HG03571 (cell line): ENCODE results near the gene TMEM9B.
A peak's percentile ranks its signal among the peaks of the same experiment; 100 is the strongest.

Experiments
- ATAC-seq: cut with Tn5 transposase; IDR thresholded peaks from one replicate; pipeline ENCODE4 v1.9.1; 2021; ENCODE audit not compliant: unreplicated experiment

TMEM9B gene

DNA sequence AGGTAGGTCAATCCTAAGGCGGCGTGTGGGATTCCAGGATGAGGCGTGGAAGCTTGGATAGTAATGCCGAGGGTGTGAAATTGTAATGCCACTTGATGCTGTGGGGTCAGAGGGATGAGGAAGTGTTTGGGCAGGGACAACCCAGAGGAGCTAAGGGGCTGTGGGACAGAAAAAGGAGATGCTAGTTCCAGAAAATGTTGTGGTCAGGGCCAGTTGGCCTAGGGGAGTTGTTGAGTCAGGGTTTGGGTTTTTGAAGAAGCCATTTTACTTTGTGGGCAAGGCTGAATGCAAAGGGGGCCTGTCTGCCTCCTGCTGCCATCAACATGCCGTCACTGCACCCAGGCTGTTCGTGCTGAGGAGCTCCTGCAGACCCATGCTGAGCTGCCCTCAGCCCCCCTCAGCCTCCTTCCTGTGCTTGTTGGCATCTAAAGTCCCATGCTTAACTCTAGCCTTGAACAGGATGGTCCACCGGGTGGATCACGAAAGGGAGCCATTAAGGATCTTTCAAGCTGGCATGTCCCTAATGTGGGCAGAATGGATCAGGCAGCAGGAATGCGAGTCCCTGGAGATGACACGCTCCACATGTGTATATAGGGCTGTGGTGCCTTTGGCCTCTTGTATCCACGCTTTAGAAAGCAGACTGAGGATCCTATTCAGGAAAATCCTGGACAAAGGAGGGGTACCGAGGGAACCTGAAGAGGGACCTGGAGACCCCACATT is 33.6 kb downstream of the TMEM9B start:
- ATAC-seq = no peak

DNA sequence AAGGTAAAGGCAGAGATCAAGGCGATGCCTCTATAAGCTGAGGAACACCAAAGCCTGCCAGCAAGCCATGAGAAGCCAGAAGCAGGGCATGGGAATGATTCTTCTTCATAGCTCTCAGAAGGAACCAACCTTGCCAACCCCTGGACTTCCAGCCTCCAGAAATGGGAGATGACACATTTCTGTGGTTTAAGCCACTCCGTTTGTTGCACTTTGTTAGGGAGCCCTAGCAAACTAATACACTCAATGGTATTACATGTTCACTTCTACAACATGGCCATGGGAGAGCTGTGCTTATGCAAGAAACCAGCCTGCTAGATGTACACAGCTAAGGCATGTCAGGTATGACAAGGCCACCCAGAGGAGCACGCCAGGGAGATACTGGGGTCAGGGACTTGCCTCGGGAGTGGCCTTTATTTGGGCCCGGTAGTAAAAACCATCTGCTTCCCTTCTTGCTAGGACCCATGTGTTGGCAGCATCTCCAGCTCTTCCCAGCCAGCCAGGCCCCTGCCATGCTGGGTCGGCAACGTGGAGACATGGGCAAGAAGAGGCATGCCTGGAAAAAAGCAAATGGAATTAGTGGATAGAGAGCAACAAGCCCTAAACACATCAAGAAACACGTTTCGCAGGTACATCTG is 35.1 kb downstream of the TMEM9B start:
- no peak for ATAC-seq

DNA sequence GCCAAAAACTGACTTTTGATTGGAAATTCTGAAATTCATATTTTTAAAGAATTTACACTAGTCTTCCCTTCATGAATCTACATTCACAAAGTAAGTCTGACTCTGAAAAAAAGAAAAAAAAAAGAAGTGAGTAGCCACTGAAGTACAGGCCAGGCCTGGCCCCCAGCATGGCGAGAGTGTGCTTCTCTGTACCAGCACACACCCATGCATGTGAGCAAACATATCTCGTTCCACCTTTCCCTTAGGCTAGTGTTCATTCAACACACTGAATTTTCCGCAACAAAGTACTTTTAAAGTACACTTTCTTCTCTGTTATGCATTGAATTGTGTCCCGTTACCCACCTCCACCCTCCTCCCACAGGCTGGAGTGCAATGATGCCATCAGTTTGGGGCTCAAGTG is 36.0 kb downstream of the TMEM9B start:
- no peak for ATAC-seq

DNA sequence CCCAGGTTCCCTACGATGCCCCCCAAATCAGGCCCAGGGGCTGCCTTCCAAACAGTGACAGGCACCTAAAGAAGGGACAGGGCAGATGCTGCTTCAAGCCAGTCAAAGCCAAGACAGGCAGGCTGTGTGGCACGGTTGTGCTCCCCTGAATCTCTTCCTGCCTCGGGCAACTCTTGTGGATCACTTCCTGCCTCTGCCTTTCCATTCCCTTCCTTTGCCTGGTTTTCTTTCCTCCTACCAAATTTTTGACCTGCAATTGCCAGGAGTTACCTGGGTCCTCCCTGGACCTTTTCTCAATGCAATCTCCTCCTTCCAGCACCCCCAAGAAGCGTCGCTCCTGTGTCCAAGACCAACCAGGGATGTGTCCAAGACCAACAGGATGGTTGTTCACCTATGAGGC is 37.0 kb downstream of the TMEM9B start:
- ATAC-seq = no peak

DNA sequence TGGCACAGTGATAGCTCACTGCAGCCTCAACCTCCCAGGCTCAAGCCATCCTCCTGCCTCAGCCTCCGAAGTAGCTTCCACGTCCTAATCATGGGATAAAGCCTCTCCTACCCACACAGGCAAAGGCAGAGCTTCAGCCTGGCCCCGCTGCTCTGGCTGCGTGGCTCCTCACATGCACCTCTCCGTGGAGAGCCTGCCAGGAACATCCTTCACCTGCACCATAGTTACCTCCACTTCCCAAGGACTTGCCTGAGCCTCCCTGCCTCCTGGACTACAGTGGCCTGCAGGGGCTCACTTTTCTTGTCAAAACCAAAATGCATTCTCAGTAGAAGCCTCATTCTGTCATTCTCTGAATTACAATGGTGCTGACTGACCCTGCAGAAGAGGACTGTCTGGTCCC is 38.0 kb downstream of the TMEM9B start:
- no peak for ATAC-seq

DNA sequence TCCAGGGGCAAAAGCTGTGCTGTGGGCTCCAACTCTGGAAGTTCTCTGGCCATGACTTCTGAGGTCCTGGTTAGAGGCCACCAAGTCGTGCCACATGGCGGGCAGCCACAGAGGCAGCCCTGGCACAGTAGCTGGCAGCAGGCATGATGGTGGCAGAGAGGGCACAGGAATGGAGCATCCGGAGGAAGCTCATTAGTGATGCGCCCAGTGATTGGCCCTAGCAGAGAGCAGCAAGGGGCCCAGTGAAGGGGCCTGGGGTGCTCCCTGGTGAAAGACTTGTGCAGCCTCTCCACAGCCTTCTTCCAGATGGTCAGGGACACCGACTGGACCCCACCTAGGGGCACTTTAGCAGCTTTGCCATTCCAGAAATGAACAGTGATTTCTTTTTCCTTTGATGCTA is 38.5 kb downstream of the TMEM9B start:
- ATAC-seq = no peak

DNA sequence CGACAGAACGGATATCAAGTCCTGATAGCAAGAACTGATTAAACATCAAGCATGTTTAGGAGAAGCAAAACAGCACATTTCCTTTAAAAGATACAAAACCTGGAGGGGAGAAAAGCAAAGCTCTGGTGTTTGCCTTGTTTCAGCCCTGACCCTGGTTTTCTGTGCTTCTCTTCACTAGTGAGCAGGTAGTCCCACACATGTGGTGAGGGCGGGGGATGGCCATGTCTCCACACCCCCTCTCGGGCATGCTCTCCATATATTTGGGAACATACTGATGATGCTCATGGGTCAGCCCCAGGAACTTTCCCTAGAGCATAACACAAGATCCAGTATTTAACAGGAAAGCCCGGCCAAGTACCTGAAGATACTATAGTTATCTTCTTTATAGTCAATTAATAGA is 41.6 kb downstream of the TMEM9B start:
- ATAC-seq = no peak

DNA sequence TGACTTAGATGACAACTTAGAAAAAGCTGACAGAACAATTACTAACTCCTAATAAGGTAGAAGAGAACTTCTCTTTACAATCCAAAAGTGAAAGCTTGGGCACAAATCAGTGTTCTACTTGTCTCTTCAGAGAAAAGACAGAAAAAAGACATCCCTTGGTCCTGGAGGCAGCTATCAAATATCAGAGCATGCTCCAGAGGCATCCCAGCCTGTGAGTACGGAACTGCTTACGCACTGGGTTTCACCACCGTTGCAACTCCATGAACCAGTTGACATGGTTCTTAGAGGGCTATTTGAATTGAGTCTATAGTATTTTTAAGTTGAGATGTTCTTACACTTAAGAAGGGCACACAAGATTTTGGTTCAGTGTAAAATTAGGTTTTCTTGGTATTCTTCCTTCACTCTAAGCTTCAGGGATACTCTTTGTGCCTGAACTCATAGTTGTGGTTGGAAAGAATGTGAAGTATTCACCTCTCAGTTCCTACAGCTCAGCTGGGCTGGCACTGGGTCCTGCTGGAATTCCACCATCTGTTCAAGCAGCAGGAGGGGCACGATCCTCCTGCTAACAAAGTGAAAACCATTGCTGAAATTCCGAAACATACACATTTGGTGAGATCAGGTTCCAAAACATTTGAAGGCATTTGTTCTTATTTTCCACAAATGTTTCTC is 47.0 kb downstream of the TMEM9B start:
- ATAC-seq = no peak

DNA sequence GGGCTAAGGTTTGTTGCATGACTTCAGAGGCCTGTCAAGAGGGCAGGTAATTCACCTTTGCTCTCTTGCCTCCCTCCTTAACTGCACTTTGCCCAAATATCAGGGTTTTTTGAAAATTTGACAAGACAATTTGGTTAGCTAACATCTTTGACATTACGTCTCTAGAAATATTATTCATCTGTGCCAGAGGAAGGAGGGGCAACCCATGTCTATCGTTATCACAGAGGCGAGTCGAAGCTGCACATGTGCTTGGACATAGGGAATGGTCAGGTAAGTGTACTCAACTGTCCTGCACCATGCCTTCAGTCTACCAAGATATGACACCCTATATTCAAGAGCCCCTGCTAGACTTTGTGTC is 49.6 kb downstream of the TMEM9B start:
- no peak for ATAC-seq

DNA sequence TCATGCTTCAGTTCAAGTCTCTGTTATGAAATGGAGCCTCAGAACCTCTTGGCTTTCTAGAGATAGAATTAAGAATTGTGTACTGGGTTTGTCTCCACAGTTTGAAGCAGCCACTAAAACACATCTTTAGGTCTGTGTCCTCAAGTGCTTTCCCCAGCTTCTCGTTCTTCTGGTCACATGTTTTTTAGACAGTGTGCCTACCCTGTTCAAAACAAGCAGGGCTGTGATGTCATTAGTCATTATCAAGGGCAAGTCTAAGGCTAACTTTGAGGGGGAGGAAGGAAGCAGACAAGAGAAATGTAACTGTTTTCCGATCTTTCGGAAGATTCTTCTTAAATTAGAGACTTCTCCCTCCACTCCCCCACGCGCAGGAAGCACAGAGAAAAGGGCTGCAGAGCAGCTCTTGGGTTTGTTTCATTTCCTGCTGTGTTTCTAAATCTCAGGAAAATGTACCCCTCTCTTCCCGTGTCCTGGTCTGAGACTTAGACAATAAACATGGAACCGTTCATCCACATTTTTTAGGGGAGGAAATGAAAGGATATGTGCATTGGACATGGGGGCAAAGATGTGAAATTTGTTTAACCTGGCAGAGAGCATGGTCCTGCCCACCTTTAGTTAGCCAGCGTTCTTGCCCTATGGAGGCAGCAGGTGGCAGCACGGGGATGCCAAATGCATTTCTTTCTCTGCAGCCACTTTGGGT is 50.1 kb downstream of the TMEM9B start:
- ATAC-seq = no peak

DNA sequence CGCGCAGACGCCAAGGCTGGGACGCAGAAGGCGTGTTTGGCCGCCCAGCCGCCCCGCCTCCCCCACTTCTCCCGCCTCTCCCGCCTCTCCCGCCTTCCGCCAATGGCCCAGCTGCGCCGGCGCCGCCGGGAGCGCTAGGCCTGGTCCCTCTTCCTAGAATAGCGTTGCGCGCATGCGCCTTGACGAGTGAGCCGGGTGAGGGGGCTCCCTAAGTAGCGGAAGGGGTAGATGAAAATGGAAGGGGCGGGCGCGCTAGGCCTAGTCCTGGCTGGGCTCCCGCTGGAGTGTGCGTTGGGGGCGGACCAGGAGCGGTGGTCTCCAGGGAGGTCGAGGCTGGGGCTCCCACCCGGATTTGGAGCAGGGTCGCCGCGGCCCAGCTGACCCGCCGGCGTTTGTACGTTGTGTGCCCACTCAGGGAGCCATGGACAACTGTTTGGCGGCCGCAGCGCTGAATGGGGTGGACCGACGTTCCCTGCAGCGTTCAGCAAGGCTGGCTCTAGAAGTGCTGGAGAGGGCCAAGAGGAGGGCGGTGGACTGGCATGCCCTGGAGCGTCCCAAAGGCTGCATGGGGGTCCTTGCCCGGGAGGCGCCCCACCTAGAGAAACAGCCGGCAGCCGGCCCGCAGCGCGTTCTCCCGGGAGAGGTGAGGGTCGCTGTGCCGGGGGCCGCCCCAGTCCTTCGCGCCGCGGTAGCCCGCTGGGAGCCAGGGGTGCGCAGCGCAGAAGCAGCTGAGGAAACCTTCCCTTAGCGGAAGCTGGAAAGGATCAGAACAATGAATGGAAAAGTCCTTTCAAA is 53.0 kb downstream of the TMEM9B start, which contains the start of gene AKIP1:
AKIP1 (plus strand) TSS at position 161 of the 795 bp plus-strand sequence; CDS start at position 422, 261 bp downstream.
- peak; percentile 62 for ATAC-seq

DNA sequence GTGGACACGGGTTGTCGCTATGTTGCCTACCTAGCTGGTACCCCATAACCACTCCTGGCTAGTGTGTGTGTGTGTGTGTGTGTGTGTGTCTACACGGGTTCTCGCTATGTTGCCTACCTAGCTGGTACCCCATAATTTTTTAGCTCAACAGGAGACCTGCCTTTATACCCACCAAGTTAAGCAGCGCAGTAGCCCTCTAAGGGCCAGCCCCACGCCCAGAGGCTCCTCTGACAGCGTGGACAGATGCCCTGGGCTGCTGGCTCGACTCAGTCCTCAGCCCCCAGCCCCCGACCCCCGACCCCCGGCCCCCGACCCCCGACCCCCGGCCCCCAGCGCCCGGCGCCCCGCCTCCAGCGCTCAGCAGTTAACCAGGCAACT is 53.6 kb downstream of the TMEM9B start:
- ATAC-seq = no peak

DNA sequence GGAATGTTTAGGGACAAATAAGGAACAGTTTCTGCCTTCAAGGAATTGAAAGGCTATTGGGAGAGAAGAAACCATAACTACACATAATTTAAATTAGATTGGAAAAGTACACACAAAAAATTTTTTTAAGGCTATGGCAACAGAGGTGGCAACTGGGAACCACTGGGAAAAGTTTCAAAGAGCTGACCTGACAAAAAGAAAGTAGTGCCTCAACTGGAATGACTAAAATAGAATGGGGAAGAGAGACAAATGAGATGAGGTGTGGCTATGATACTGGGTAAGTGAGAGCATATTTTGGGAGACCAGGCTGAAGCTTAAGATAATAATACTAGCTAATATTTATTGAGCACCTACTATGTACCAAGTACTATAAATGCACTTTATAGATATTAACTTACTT is 56.1 kb downstream of the TMEM9B start:
- ATAC-seq = no peak

DNA sequence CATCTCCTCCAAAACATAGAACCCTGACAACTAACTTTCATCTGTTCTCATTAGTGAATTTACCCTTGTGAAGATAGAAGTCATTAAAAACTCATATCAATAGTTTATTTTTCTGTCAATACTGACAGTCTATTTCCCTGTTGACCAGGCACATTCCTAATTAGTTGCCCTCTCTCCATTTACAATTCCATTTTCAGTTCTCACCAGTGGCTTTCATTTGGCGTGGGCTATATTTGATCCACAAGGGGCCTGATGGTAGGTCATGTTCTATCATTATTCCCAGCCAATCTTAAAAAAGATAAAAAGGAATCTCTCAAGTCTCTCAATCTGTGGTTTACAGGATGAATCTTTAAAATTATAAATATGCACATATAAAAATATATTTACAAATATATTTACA is 57.1 kb downstream of the TMEM9B start:
- ATAC-seq = no peak

DNA sequence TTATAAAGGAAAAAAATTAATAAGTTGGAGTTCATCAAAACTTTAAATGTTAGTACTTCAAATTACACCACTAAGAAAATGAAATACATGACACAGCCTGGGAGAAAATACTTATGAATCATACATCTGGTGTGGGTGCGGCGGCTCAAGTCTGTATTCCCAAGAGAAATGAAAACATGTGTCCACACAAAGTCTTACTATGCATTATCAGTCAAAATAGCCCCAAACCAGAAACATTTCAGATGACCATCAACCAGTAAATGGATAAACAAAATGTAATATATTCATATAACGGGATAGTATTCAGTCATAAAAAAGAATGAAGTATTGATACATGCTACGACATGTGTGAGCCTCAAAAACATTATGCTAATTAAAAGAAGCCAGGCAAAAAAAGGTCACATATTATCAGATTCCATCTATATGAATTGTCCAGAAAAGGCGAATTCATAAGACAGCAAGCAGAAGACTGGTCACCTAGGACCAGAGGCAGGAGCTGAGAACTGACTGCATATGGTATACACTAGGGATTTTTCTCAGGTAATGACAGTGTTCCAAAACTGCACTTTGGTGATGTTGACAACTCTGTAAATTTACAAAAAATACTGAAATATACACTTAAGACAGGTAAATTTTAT is 58.6 kb downstream of the TMEM9B start:
- no peak for ATAC-seq

DNA sequence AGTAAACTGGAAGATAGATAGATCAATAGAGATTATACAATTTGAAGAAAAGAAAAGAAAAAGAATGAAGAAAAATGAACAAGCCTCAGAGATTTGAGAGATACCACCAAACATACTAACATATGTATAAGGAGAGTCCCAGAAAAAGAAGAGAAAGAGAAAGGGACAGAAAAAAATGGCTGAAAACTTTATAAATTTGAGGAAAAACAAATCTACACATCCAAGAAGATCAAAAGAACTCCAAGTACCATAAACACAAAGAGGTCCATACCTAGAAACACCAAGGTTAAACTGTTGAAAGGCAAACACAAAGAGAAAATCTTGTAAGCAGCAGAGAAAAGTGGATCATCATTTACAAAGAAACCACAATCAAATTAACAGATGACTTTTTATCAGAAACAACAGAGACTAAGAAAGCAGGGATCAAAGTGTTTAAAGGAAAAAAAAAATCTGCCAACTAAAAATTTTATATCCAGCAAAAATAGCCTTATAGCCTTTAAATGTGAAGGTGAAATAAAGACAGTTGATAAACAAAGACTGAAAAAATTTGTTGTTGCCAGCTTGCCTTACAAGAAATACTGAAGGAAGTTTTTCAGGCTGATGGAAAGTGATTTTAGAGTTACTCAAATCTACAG is 65.0 kb downstream of the TMEM9B start:
- ATAC-seq = no peak
